Fibroblast of lung (primary cell): ENCODE data around the gene JUND. TPM values are rescaled to one million over a fixed set of nuclear protein-coding genes. Genes with fewer than 3 reads are reported as not detected.

Source experiments
- DNase-seq, 2 donors: peaks; one replicate each; pipeline versions ENCODE4 v3.0.0 to v3.0.0-alpha.2; 2010; ENCODE audit warnings: low read depth in 2 of 2
- H2AFZ ChIP-seq: 2 replicates; pipeline ENCODE4 v1.5.1; 2012; ENCODE audit warnings: low read length, control low read depth, inconsistent platforms
- H3K27ac ChIP-seq: 2 replicates; pipeline ENCODE4 v1.5.1; 2011; ENCODE audit warnings: low read length, control low read depth; ENCODE audit not compliant: insufficient read depth
- H3K27me3 ChIP-seq: 2 replicates; pipeline ENCODE4 v1.5.1; 2011; ENCODE audit warnings: mild to moderate bottlenecking, low read length; ENCODE audit not compliant: control insufficient read depth, insufficient read depth
- H3K36me3 ChIP-seq: 2 replicates; pipeline ENCODE4 v1.5.1; 2011; ENCODE audit warnings: low read length; ENCODE audit not compliant: control insufficient read depth, insufficient read depth
- H3K4me1 ChIP-seq: 2 replicates; pipeline ENCODE4 v1.5.1; 2011; ENCODE audit warnings: low read length; ENCODE audit not compliant: control insufficient read depth, insufficient read depth; ENCODE audit errors: extremely low read depth
- H3K4me2 ChIP-seq: 2 replicates; pipeline ENCODE4 v1.5.1; 2011; ENCODE audit warnings: low read length, control low read depth; ENCODE audit not compliant: insufficient read depth; ENCODE audit errors: extremely low read depth
- H3K4me3 ChIP-seq, 4 experiments: fragments of 200-600 bp in 1 of 4; sonication (generic) in 1 of 4; replicated peaks in 1 of 4; 2 replicates each; pipeline ENCODE4 v1.5.1; 2011 to 2016; ENCODE audit warnings: low read length in 4 of 4, low read depth in 3 of 4, mild to moderate bottlenecking in 3 of 4, control low read depth in 2 of 4, inconsistent platforms in 1 of 4, mixed read lengths in 1 of 4; ENCODE audit not compliant: insufficient read depth in 1 of 4; ENCODE audit errors: control extremely low read depth in 1 of 4
- H3K79me2 ChIP-seq: 2 replicates; pipeline ENCODE4 v1.5.1; 2012; ENCODE audit warnings: mild to moderate bottlenecking, low read length, inconsistent platforms; ENCODE audit not compliant: control insufficient read depth, insufficient read depth
- H3K9ac ChIP-seq: 2 replicates; pipeline ENCODE4 v1.5.1; 2011; ENCODE audit warnings: mild to moderate bottlenecking, low read length, control low read depth; ENCODE audit not compliant: insufficient read depth
- H3K9me3 ChIP-seq: 2 replicates; pipeline ENCODE4 v1.5.1; 2012; ENCODE audit warnings: low read depth, low read length; ENCODE audit not compliant: control insufficient read depth, insufficient read depth
- H4K20me1 ChIP-seq: 2 replicates; pipeline ENCODE4 v1.5.1; 2011; ENCODE audit warnings: low read length; ENCODE audit not compliant: control insufficient read depth, insufficient read depth; ENCODE audit errors: extremely low read depth
- EZH2 ChIP-seq: IDR thresholded peaks from 2 replicates; pipeline ENCODE4 v1.5.1; 2012; ENCODE audit warnings: low read length, control low read depth, mild to moderate bottlenecking; ENCODE audit errors: missing control alignments
- polyA plus RNA-seq, 2 donors: library from polyadenylated mRNA; depleted of rRNA in 1 of 2; stranded (reverse) in 1 of 2; unstranded in 1 of 2; fragments of >200 nt; gene quantifications; 2 replicates each; pipeline ENCODE4 v1.2.1, GENCODE V29; 2011 to 2012; ENCODE audit warnings: missing spikeins in 1 of 2
- total RNA-seq: library from RNA; depleted of rRNA; stranded (reverse); fragments of >200 nt; gene quantifications from 2 replicates; pipeline ENCODE4 v1.2.1, GENCODE V29; 2014
- TF ChIP-seq, protein P1 (sequence below), 2 donors: IDR thresholded peaks in 1 of 2; conservative IDR thresholded peaks in 1 of 2; 1 replicate in 1 of 2; 2 replicates in 1 of 2; pipeline ENCODE4 v1.5.1; 2011 to 2012; ENCODE audit warnings: low read length in 2 of 2, control low read depth in 1 of 2, inconsistent platforms in 1 of 2, low read depth in 1 of 2, mild to moderate bottlenecking in 1 of 2

The JUND gene
- total and polyA plus RNA-seq, 2 donors (not counting 1 experiment from before 2014, with no cell fraction given): 65.8 to 166 TPM

DNA sequence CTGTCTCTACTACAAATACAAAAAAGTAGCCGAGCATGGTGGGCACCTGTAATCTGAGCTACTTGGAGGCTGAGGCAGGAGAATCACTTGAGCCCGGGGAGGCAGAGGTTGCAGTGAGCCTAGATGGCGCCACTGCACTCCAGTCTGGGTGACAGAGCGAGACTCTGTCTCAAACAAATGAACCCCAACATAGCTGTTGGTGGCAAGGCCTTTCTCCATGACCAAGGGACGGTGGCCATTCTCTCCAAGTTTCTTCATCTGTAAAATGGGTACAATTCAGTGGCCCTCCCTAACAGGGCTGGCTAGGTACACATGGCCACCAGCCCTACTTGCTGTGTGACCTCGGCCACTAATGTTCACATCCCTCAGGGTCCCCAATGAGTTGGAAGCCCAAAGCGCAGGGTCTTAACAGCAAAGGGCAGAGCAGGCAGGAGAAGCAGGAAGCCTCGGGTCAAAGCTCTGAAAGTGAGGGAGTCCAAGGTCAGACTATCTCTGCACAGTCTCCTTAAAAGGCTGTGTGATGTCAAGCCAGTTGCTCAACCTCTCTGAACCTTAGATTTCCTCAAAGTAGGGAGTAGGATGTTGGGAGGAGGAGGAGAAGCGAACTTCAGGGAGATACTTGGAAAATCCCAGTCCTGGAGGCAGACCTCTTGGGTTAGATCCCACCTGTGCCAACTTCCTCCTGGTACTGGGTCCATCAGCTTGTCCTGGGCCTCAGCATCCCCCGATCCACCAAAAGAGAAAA lies 2.7 kb downstream of the JUND start:
- Histone ChIP-seq H3K4me3 (peak overlapping the region; percentile 85 to 95 (median 92)), H3K9ac (peak overlapping the region; percentile 99), H3K4me1 (peaks cover 33% of the 10 kb centered on the region), H2AFZ (no peak overlapping the region), H3K79me2 (peaks cover 49% of the 10 kb centered on the region), H4K20me1 (no peaks in the 10 kb centered on the region), H3K9me3 (no peaks in the 10 kb centered on the region), H3K36me3 (peaks cover 11% of the 10 kb centered on the region), H3K4me2 (peak overlapping the region; percentile 97), H3K27ac (peak overlapping the region; percentile 97), H3K27me3 (no peaks in the 10 kb centered on the region)
- TF ChIP-seq, protein P1, sequence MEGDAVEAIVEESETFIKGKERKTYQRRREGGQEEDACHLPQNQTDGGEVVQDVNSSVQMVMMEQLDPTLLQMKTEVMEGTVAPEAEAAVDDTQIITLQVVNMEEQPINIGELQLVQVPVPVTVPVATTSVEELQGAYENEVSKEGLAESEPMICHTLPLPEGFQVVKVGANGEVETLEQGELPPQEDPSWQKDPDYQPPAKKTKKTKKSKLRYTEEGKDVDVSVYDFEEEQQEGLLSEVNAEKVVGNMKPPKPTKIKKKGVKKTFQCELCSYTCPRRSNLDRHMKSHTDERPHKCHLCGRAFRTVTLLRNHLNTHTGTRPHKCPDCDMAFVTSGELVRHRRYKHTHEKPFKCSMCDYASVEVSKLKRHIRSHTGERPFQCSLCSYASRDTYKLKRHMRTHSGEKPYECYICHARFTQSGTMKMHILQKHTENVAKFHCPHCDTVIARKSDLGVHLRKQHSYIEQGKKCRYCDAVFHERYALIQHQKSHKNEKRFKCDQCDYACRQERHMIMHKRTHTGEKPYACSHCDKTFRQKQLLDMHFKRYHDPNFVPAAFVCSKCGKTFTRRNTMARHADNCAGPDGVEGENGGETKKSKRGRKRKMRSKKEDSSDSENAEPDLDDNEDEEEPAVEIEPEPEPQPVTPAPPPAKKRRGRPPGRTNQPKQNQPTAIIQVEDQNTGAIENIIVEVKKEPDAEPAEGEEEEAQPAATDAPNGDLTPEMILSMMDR (conservative IDR thresholded peaks at IDR 0.05 in 1 of 2, IDR thresholded peaks at IDR 0.05 in 1 of 2; ENCODE audit: low read depth in 1 of 2, low read length in 2 of 2): peak; percentile 9 to 21
- no peak for TF ChIP-seq EZH2
- DNase-seq: peak in 1 of 2 donors; percentile 13

DNA sequence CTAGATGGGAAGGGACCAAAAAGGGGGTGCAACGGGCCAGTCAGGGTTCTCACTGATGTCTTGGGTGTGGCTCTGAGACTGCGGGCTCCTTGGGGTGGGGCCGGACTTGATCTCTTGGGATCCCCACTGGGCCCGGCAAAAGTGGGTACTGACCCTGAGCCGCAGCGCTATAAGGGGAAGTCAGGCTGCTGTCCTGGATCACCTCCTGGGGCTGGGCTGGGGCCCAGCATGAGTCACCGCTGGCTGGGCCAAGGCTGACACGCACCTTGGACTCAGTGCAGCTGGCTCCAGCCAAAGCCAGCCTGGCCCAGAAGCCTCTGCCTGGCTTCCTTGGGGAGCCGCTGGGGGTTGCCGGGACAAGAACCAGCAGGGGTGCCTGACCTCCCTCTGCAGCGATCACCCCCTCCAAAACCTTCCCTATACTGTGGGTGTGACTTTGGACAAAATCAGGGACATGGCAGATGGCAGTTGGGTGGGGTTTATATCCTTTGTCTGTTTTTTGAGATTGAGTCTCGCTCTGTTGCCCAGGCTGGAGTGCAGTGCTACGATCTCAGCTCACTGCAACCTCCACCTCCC lies 6.6 kb downstream of the JUND start:
- TF ChIP-seq EZH2: no peak
- TF ChIP-seq, protein P1 (conservative IDR thresholded peaks at IDR 0.05 in 1 of 2, IDR thresholded peaks at IDR 0.05 in 1 of 2; ENCODE audit: low read depth in 1 of 2, low read length in 2 of 2): no peak
- H3K9ac ChIP-seq: no peak overlapping the region
- H3K79me2 ChIP-seq: peaks cover 41% of the 10 kb centered on the region
- H3K27ac ChIP-seq: peak overlapping the region; percentile 62
- H3K9me3 ChIP-seq: no peaks in the 10 kb centered on the region
- H3K4me2 ChIP-seq: peak overlapping the region; percentile 48
- peaks cover 26% of the 10 kb centered on the region for H3K4me1 ChIP-seq
- H3K27me3 ChIP-seq: no peaks in the 10 kb centered on the region
- H3K36me3 ChIP-seq: peaks cover 11% of the 10 kb centered on the region
- peak overlapping the region in 2 of 4 experiments; percentile 3 to 12 for H3K4me3 ChIP-seq
- H2AFZ ChIP-seq: no peak overlapping the region
- H4K20me1 ChIP-seq: no peaks in the 10 kb centered on the region
- peak; percentile 86 to 88 for DNase-seq

DNA sequence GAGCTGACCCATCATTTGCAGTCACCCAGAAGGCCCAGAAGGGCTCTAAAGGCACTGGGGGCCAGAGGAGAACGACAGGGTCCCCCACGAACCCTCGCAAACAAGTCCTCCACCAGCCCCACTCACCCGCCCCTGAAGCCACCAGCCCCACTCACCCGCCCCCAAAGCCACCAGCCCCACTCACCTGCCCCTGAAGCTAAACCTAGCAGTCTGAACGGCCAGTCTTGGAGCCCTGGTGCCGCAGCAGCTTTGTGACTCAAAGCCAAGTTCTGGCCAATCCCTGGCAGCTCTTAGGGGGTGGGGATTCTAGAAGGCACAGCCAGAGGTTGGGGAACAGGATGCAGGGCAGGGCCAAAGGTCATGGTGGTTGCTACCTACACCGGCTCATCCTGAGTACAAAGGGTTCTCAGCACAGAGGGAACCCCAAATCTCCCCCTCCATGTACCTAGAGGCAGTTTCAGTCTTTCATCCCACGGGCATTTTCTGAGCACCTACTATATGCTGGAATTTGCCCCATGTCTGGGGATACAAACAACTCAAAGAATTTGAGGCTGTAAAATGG lies 7.1 kb downstream of the JUND start, which contains the start of gene IQCN:
IQCN (minus strand) TSS at position 234 of the 562 bp plus-strand sequence. CDS start 4,974 bp downstream, outside the sequence.
- TF ChIP-seq EZH2: no peak
- TF ChIP-seq, protein P1 (conservative IDR thresholded peaks at IDR 0.05 in 1 of 2, IDR thresholded peaks at IDR 0.05 in 1 of 2; ENCODE audit: low read depth in 1 of 2, low read length in 2 of 2): no peak
- peak within 1 kb of the TSS; percentile 48 for H3K4me2 ChIP-seq
- peaks cover 26% of the 10 kb centered on the region for H3K4me1 ChIP-seq
- H3K36me3 ChIP-seq: peaks cover 11% of the 10 kb centered on the region
- peak within 1 kb of the TSS in 2 of 4 experiments; percentile 3 to 12 for H3K4me3 ChIP-seq
- H2AFZ ChIP-seq: no peak within 1 kb of the TSS
- peak; percentile 28 to 44 for DNase-seq
- H3K27ac ChIP-seq: peak within 1 kb of the TSS; percentile 62
- H3K9me3 ChIP-seq: no peaks in the 10 kb centered on the region
- H4K20me1 ChIP-seq: no peaks in the 10 kb centered on the region
- peaks cover 35% of the 10 kb centered on the region for H3K79me2 ChIP-seq
- H3K27me3 ChIP-seq: no peaks in the 10 kb centered on the region
- no peak within 1 kb of the TSS for H3K9ac ChIP-seq
